Measurements from ENCODE around the gene GNAL.
A peak's percentile ranks its signal among the peaks of the same experiment; 100 is the strongest.
"Not testable (repeated sequence)": the region's sequence is repeated elsewhere in the genome, so short reads cannot be mapped to it uniquely, and the experiment has no call there.

The GNAL gene

DNA sequence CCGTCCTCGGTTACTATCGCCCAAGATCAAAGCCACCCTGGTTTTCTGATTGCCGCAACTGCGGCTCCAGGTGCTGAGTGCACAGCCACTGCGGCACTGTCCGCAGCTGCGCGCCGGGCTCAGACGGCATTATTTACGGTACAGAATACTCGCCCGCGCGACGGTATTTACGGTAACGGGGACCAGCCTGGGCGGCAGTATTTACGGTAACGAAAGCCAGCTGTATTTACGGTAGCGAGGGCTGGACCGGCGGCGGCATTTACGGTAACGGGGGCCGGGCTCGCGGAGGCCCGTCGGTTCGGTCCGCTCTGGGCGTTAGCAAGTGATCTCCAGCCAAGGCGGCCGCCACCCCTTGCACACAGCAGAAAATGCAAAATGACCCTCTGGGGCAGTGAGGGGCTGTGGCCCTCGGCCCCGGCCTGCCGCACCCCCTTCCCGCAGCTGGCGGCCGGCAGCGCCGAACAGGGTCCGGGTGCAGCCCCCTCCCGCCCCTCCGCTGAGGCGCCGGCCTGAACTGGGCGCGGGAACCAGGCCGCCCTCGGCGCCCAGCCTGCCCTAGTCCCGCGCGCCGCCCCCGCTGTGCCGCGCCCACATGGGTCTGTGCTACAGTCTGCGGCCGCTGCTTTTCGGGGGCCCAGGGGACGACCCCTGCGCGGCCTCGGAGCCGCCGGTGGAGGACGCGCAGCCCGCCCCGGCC lies at the start of gene GNAL:
Gene GNAL (plus strand): TSS at position 293 of the 697 bp plus-strand sequence. CDS start 300 bp downstream, at position 593.
- peak; percentile 75 for DNase-seq

DNA sequence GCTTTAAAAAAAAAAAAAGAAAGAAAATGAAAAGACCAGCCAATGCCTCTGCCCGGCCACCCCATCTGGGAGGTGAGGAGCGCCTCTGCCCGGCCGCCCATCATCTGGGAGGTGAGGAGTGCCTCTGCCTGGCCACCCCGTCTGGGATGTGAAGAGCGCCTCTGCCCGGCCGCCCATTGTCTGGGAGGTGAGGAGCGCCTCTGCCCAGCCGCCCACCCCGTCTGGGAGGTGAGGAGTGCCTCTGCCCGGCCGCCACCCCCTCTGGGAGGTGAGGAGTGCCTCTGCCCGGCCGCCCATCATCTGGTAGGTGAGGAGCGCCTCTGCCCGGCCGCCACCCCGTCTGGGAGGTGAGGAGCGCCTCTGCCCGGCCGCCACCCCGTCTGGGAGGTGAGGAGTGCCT lies 41.8 kb upstream of the GNAL start:
- DNase-seq, result not testable (repeated sequence)

DNA sequence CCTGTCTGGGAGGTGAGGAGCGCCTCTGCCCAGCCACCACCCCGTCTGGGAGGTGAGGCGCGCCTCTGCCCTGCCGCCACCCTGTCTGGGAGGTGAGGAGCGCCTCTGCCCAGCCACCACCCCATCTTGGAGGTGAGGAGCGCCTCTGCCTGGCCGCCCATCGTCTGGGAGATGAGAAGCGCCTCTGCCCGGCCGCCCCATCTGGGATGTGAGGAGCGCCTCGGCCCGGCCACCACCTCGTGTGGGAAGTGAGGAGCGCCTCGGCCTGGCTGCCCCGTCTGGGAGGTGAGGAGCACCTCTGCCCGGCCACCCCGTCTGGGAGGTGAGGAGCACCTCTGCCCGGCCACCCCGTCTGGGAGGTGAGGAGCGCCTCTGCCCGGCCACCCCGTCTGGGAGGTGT lies 41.3 kb upstream of the GNAL start:
- not testable (repeated sequence) for DNase-seq

DNA sequence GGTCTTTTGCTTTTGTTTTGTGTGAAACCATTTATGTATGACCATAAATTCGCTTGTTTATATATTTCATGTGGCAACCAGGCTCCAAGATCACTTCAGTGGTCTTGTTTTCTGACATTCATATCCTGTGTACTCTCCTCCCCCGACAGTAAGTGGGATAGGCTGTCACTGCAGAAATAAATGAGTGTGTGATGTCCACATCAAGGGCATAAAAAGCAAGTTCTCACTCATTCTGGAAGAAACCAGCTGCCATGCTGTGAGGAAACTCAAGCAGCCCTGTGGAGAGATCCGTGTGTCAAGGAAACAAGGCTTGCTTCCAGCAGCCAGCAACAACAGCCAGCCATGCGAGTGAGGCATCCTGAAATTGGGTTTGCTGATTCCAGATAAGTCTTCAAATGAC lies 39.2 kb upstream of the GNAL start:
- no peak for DNase-seq

DNA sequence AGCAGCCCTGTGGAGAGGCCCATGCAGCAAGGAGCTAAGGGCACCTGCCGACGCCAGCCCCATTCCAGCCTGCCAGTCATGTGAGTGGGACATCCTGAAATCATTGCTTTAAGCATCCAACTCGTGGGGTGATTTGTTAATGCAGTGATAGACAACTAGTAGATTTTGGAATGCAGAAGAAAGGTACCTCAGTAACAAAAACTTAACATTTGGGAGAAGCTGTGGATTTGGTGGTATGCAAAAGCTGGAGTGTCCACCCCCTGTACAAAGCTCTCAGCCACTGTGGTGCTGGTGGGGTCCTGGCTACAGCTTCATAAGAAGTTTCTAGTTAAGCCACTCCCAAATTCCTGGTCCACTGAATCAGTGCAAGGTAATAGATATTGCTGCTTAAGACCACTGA lies 37.2 kb upstream of the GNAL start:
- no peak for DNase-seq

DNA sequence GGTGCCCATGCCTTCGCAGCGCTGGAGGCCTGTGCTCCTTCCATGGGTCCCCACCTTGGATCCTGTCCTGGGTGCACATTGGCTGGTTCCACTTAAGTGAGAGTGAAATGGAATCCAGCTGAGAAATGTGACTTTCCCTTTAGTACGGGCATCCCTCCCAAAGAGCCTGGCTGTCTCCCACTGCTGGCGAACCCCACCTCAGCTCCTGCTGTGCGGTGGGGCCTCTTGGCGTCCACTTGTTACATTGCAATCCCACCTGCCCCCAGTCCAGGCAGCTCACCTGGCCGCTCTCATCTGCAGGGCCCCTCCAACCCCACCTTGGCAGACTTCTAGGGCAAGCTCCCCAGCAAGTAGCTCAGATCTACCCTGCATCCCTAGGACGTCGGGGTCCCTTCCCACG lies 35.5 kb upstream of the GNAL start:
- DNase-seq, result no peak

DNA sequence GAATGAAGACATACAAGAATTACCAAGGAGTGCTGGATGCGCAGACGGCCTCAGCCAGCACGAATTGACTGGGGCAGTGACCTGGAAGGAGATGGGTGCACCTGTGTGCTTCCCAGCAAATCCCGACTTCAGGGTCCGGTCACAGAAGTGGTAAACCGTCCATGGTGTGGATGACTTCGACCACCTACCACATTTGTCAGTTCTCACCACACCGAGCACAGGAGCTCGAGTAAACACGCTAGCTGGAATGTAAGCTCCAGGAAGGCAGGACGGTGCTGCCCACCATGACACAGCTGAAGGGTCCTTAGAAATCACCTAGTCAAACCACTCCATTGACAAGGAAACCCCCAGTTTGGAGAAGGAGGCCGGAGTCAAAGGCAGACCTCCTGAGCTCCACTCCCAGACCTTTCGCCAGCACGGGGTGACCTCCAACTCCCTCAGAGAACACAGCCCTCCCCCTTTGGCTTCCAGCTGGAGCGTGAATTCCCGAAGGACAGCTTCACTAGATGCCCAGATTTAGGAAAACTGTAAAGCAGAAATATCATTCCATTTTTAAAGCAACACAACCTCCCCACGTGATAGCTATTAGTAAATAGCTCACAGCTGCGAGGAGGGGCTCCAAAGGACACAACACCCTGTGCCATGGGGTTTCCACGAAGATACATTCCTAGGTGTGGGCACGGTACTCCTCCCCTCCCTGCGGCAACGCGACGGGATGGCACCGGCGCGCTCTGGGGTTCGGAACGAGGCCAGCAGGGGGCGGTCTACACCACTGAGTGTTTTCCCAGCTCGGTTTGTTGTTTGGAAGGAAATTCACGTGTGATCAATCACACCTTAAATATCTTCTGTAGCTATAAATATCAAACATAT lies 34.1 kb upstream of the GNAL start:
- DNase-seq, result peak; percentile 40

DNA sequence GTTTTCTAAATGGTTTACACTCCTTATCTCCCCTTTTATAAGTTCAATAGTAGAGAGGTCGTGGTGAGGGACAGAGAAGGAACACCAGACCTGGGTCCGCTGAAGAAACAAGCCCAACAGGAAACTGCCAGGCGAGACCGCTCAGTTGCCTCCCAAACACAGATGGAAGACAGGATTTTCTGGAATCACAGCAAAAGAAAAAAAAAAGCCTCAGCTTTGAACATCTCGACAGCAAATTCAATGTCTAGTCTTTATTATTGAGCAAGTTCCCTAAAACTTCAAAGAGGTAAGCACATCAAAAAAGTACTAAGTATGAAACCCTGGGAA lies 33.5 kb upstream of the GNAL start:
- no peak for DNase-seq

DNA sequence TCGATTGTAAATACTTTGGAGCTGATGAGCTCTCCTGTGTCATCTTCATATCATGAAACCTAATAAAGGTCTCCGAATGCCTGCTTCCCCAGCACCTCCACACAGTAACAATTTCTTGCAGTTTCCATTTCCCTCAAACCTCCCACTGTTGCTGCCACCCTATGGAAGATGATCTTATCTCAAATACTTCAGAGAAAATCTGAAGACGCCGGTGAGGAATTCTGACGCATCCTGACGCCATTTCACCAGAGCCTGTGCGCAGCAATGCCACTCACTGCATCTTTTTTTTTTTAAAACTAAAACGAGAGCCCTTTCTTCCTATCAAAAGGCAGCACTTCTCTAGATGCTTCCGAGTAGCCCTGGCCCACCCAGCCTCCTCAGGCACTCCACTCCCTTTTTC lies 31.9 kb upstream of the GNAL start:
- DNase-seq, result no peak

DNA sequence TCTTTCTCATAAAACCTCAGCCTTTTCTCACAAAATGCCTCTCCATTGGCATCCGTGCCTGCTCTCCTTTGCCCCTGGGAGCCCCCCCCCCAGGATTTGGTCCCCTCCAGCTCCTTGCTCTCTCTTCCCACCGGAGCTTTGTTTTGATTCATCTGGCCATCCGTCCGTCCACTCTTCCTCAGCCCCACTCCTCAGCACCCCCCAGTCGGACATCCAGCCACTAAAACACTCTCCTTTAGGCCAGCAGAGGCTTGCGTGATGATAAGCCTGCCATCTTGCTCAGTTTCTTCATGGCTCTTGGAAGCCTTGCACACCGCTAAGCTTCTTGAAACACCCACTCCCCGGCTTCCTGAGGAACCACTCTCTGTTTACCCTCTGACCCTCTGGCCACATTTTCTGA lies 31.5 kb upstream of the GNAL start:
- DNase-seq, result no peak

DNA sequence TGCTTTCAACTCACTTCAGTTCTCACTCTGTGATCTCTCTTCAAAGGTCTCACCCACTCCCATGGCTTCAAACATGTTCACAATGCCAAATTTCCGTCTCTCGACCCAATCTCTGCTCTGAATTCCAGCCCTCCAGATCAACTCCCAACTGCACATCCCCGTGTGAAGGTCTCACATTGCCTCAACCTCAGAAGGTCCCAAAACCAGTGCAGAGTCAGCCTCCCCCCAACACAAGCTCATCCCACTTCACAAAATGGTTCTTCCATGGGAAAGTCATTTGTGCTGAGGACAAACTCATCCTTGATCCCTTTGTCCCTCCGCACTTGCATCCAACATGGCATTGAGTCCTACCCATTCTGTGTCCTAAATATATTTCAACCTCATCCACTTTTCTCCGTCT lies 31.0 kb upstream of the GNAL start:
- no peak for DNase-seq

DNA sequence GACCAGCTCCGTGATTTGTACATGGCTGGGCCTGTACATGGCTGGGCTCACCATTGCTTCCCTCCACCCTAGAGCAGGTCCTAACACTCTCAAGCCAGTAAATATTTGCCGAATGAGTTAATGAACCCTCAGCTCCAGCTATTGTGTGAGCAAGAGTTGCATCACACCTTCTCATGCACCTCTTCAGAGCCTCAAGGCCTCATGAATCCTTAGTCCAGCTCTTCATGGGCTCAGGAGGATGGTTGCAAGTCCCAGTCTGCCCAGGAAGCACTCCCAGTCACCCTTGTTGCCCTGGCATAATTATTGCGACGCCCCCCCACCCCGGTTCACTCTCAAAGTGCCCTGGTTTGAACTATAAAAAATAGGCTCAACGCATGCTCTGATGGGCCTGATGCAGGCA lies 30.1 kb upstream of the GNAL start:
- no peak for DNase-seq

DNA sequence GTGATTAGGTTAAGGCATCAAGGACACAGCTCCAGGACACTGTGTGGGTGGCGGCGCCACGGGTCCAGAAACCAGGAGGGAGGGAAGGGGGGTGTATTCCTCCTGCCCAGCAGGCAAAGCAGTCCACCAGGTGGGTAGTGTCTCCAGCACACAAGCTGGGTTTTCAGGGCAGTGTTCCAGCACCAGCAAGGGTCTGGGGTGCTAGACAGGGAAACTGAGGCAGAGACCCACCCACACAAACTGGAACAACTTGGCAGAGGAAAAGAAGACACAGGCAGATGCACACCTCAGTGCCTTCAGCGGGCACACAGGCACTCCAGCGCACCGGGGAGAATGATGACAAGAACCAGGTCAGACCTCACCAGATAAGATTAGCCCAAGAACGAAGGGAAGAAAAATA lies 28.4 kb upstream of the GNAL start:
- no peak for DNase-seq

DNA sequence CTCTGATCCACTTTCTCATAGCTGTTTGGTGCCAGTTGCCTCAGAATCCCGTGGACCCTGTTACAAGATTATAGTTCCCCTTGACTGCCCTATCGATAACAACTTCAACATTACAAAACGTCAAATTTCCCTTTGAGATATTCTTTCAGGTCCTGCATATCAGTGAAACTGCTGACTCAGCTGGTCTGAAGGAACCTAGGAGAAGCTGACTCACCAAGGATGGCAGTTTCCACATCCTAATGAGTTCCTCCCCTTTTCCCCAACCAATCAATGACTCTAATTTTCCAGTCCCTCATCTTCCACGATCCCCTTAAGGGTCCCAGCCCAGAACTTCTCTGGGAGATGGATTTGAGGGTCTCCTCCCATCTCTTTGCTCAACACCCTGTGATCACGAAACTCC lies 27.6 kb upstream of the GNAL start:
- no peak for DNase-seq

DNA sequence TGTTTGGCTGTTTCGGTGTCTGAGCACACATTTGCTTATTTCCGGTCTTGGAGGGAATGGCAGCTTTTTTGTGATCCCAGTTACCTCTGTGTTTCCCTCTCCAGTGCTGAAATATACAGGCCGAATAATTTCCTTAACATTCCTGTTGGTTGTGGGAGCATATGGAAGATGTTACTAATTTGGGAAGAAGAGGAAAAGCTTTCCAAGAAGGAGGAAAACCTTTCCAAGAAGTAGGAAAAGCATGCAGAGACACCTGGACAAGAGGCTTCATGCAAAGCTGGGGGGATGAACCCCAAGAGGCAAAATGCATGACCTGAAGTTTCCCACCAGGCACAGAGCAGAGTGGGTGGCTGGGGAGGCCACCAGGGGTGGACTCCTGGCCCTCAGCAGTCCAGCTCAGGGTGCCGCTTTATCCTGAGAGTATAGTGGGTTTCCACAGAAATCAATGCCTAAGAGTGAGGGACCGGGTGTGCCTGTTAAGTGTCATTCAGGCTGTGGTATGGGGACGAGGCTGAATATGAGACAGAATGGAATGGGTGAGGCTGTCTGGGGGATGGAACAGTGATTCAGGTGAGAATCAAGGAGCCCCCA lies 25.5 kb upstream of the GNAL start:
- DNase-seq, result no peak

DNA sequence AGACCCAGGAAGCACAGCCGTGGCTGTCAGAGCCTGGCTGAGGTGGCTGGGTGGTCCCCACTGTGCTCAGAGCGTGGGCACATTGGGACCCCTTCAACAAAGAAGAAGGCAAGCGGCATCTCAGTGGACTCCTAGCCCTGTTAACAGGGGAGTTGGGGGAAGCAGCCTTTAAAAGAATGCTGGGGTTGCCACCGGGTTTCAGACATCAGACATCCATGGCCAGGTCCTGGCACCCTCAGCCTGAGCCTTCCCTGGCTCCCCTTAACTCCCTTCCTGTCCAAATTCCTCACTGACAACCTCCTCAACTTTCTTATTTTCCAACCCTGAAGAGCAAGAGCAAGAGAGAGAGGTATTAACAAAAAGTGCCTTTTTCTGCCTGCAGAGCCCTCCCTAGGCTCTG lies 24.8 kb upstream of the GNAL start:
- DNase-seq, result no peak

DNA sequence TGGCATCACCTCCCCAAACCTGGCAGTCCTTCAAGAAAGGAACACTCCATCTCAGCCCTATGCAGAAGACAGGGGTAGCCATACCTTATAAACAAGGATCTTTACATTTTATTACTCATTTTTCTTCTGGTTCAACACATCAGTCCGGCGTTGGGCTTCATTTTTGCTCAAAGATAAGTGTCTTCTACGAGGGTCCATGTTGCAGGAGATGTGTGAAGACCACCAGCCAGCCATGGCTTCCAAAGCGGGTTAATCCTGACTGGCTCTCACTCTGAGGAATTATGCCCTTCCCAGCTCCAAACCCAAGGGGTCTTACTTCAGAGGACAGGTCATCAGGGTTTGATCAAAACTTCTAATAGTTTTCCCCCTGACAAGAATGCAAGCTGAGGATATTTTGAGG lies 23.9 kb upstream of the GNAL start:
- no peak for DNase-seq

DNA sequence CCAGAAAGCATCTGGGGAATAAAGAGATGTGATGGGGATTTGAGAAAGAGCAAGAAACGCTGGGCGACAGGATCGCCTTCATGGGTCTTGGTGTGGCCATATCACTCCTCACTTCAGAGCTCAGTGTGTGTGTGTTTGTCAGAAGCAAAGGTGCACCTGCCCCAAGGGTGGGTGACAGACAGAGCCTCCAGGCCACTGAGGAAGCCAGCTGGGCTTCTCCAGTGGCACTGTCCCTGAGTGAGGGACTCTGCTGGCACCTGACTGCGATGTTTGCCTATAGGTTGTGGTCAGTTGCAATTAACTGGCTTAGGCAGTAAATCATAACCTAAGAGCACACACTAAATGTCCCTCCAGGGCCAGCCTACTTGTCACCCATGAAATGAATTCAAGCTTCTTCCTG lies 23.5 kb upstream of the GNAL start:
- no peak for DNase-seq

DNA sequence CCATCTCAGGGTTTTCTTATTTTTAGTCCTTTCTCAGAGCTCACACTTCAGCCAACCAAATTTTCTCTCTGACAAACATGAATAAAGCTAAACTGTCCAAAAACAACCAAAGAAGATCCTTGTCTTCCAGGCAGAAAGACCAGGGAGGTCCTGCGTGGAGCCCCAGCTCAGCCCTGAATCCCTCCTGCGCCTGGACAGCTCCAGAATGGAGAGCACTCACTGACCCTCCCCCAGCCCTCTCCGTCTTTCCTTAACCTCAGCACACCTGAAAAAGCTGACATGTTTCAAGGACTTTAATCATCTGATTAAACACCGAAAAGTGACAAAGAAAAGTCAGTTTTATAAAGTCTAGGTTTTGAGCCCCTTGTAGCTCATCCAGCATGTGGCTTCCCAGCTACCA lies 22.9 kb upstream of the GNAL start:
- DNase-seq, result no peak

DNA sequence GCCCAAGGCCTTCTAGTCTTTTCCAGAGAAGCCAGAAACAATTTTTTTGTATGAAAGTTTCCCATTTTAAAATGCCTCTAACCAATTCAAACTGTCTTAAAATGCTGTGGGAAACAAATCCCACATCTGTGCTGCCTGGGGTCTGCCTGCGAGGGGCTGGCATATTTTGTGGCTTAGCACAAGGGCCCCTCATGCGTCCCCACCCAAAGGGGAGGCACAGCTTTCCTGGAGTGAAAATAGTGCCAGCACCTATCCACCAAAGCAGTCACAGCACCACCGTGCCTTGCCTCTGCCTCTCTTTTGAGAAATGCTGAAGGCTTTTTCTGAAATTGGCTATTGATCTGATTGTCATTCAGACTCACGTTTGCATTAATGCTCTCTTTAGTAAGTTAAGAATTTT lies 22.2 kb upstream of the GNAL start:
- no peak for DNase-seq

DNA sequence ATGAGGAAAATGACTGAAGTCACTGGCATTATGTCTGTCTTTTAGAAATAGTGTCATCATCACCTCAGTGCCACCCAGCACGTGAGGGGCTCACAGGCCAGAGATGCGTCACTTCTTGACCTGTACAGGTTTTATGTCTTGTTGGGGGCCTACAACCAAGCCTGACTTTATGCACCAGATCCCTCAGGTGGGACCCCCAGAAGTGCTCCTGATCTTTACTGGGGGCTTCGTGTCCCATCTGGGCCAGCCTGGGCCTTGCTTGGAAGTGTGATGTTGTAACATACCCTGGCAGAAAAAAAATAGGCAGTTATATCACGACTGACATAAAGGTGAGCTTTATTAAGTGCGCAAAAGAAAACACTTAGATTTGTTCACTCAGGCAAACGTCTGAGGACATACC lies 21.5 kb upstream of the GNAL start:
- DNase-seq, result no peak

DNA sequence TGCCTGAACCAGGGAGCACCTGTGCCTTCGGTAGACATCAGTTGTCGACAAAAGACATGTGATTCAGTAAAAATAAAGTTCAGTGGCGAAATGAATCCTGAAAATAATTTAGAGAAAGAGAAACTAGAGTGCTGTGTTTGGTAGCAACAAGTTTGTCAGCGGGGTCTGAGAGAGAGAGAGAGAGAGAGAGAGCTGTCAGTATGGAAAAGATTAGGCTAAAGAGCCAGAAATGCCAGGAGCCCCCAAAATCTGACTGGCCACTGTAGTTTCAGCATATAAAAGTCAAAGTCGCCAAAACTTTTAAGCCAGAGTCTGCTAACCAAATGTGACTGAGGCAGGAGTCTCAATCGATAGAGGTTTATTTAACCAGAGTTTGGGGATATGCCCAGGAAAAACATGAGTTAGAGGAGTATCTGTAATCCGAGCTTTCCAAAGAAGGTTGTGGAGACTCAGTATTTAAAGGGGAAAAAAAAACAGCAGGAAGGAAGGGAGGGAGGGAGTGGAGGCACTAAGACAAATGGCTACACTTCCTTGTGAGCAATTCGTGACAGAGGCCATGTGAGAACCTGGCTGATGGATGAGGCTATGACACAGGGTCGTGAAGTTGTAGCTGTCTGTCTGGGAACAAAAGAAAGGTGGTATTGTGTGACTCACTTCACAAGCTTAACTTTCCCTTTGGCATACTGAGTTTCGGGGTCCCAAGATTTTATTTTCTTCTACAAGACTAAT lies 20.5 kb upstream of the GNAL start:
- no peak for DNase-seq

DNA sequence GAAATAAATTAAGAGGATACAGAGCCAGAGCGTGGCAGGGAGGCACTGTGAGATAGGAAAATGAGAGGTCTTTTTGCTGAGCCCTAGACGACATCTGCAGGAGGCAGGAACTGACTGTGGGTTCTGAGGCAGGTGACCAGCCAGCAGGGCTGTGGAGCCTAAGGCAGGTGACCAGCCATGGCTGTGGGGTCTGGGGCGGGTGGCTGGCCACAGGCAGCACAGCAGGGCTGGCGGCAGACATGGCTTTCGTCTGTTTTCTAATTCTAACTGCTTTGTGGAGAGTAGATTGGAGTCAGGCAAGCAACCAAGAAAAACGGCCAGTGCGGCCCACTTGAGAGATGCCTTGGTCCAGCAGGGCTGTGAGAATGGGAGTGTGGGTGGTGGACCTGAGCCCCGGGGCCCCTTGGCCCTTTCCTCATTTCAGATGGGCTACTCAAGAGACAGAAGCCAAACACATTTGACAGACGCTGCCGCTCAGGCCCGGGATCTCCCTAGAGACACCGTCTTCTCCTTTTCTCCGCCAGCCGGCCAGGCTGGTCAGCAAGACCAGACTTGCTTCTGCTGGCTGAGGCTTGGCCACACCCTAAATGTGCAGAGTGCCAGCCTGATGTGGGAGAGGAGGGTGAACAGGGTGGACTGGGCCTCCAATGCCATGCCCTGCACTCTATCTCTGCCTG lies 19.7 kb upstream of the GNAL start:
- no peak for DNase-seq

All from NCI-H748 treated with DMSO at 0.1 percent for 48 hours (cell line).